Sigmoid colon (tissue), 7 donors: Measurements from ENCODE around the gene C2orf49. TPM values are rescaled to one million over a fixed set of nuclear protein-coding genes. Genes with fewer than 3 reads are reported as not detected.

Source experiments
- DNase-seq: peaks from one replicate; pipeline ENCODE4 v3.0.0-alpha.2; 2019
- H3K27ac ChIP-seq, 4 donors: fragments of 200-600 bp; sonication (generic); one replicate each; pipeline ENCODE4 v1.5.1; 2016 to 2019; ENCODE audit warnings: mild to moderate bottlenecking in 1 of 4
- H3K27me3 ChIP-seq, 3 donors: fragments of 200-600 bp; sonication (generic); one replicate each; pipeline ENCODE4 v1.5.1; 2019; ENCODE audit warnings: mild to moderate bottlenecking in 1 of 3
- H3K36me3 ChIP-seq, 4 donors: fragments of 200-600 bp; sonication (generic); one replicate each; pipeline ENCODE4 v1.5.1; 2016 to 2019
- H3K4me1 ChIP-seq, 4 donors: fragments of 200-600 bp; sonication (generic); one replicate each; pipeline ENCODE4 v1.5.1; 2017 to 2019
- H3K4me3 ChIP-seq, 4 donors: fragments of 200-600 bp; sonication (generic); one replicate each; pipeline ENCODE4 v1.5.1; 2017 to 2019; ENCODE audit warnings: mild to moderate bottlenecking in 2 of 4, moderate library complexity in 1 of 4
- H3K9me3 ChIP-seq, 4 donors: fragments of 200-600 bp in 3 of 4; sonication (generic) in 3 of 4; one replicate each; pipeline versions ENCODE4 v1.5.1 to v1.6.1; 2013 to 2019
- EP300 ChIP-seq, 4 donors: sonication (generic); formaldehyde crosslinking; IDR thresholded peaks; one replicate each; pipeline ENCODE4 v1.6.1; 2017; ENCODE audit warnings: antibody characterized with exemption in 4 of 4
- POLR2A ChIP-seq, 2 donors: fragments of 450-650 bp; IDR thresholded peaks; one replicate each; pipeline ENCODE4 v1.6.1; 2016; ENCODE audit warnings: antibody characterized with exemption in 2 of 2, mild to moderate bottlenecking in 2 of 2, moderate library complexity in 2 of 2
- POLR2AphosphoS5 ChIP-seq, 4 donors: sonication (generic); formaldehyde crosslinking; IDR thresholded peaks; one replicate each; pipeline ENCODE4 v1.6.1; 2017; ENCODE audit warnings: antibody characterized with exemption in 4 of 4
- WGBS, 2 donors: extraction: QIAGEN DNeasy Blood & Tissue Kit; methylation state at CpG; one replicate each; pipeline ENCODE4 v1.1.7; 2013; 5-methylcytosine and 5-hydroxymethylcytosine counted together
- intact Hi-C: fragments of 100-400 bp; cut with DNase I; formaldehyde crosslinking; loops from one replicate; pipeline ENCODE4 v1.15.1; 2023
- polyA plus RNA-seq, 3 donors: library from polyadenylated mRNA; stranded (reverse); fragments of 200-250 nt; gene quantifications; one replicate each; pipeline ENCODE4 v1.2.3, GENCODE V29; 2013
- total RNA-seq, 4 donors: library from RNA; depleted of rRNA; stranded (reverse); fragments of >200 nt; gene quantifications; one replicate each; pipeline ENCODE4 v1.1.0, GENCODE V29; 2016
- TF ChIP-seq, protein P1 (sequence below), 4 experiments: fragments of 450-650 bp in 3 of 4; fragments of 200-600 bp in 1 of 4; IDR thresholded peaks; one replicate each; pipeline ENCODE4 v1.5.1; 2016 to 2019; ENCODE audit warnings: antibody characterized with exemption in 4 of 4, mild to moderate bottlenecking in 3 of 4, moderate library complexity in 2 of 4
- donor health status: healthy with polysubstance abuse.
- donor health status: Bipolar disorder and iron deficiency.
- donor health status: healthy.

Gene C2orf49
- total and polyA plus RNA-seq, 7 donors, result 8.3 to 22.5 (median 15.7) TPM

DNA sequence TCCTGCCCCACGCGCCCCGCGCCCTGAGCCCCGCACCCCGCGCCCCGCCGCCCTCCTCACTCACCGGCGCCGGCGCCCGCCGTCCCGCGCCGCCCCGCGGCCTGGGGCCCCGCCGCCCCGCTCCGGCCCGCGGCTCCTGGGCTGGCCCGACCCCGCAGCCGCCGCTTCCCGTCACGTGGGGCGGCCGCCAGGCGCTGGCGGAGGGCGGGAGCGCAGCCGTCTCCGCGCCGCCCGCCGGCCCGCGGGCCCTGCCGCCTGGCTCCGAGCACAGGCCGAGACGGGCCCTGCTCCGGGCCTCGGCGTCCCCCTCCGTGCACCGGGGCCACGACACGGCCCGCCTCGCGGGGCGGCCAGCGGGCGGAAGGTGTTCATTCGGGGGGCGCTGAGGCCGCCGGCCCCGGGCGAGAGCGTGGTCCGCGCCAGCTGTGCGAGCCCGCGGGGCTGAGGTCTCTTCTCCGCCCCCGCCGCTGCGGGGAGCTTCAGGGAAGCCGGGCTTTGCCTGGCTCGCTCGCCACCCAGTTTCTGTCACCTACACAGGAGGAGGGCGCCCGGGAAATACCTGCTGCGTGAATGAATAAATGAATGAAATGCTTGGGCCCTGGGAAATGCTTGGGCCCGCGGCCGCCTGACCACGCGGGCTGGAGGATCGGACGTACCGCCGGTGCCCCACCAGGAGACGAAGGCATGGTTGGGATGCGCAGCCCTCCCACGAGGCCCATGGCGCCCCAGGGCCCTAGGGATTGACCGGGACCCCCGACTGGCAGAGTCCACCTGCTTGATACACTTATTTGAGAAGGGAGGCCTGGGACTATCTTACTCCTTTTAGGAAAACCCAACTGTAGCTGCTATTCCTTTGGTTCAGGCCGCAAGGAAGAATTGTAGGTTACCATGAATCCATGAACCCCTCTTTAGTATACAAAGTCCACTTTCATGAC, 7.5 kb upstream of the C2orf49 start, which contains the start of gene TGFBRAP1:
TSS of gene TGFBRAP1 (minus strand) at position 175 of the 935 bp plus-strand sequence. CDS start 21,434 bp downstream, outside the sequence.
- Histone ChIP-seq H3K4me1 (peaks cover 0 to 29% (median 19%) of the 10 kb centered on the region in 4 donors), H3K4me3 (peak within 1 kb of the TSS; percentile 49 to 80 (median 74)), H3K9me3 (no peaks in the 10 kb centered on the region), H3K27me3 (no peaks in the 10 kb centered on the region), H3K36me3 (peaks cover 0 to 8% (median 0%) of the 10 kb centered on the region in 4 donors), H3K27ac (peak within 1 kb of the TSS; percentile 83 to 91 (median 87))
- peak; percentile 74 for DNase-seq
- 2% methylated on average over 101 of the region's 101 CpGs for WGBS, 2 donors
- intact Hi-C loops, result no loop called here
- TF ChIP-seq POLR2AphosphoS5 (IDR thresholded peaks at IDR 0.05) (no peak), POLR2A (IDR thresholded peaks at IDR 0.05) (no peak), EP300 (IDR thresholded peaks at IDR 0.05) (no peak)
- TF ChIP-seq, protein P1, sequence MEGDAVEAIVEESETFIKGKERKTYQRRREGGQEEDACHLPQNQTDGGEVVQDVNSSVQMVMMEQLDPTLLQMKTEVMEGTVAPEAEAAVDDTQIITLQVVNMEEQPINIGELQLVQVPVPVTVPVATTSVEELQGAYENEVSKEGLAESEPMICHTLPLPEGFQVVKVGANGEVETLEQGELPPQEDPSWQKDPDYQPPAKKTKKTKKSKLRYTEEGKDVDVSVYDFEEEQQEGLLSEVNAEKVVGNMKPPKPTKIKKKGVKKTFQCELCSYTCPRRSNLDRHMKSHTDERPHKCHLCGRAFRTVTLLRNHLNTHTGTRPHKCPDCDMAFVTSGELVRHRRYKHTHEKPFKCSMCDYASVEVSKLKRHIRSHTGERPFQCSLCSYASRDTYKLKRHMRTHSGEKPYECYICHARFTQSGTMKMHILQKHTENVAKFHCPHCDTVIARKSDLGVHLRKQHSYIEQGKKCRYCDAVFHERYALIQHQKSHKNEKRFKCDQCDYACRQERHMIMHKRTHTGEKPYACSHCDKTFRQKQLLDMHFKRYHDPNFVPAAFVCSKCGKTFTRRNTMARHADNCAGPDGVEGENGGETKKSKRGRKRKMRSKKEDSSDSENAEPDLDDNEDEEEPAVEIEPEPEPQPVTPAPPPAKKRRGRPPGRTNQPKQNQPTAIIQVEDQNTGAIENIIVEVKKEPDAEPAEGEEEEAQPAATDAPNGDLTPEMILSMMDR (IDR thresholded peaks at IDR 0.05), result no peak

DNA sequence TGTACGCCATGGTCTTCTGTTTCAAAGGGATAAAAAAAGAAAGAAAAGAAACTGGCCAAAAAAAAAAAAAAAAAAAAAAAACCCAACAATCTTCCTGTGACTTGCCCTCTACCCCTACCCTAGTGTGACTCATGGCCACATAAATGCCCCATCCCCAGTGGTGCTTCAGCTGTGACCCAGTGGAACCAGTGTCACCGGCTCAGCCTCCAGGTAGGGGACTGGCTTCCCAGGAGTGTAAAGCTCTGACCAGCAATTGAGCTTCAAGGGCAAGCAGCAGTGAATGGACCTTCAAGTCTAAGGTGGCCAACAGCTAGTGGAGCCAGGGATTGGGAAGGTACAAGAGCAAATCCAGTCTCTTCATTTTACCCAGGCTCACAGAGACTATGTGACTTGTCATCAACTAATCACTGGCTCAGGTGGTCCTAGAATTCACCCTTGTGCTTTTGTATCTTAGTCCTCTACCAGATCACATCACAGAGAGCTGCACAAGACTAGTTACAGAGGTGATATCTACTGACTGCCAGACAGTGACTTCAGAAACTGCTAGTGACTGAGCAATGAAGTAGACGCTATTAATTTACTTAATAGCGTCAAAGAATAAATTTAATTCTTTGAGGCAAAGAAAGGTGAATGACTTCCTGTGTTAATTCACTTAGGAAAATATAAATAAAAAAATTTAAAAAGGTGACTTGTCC, 6.5 kb upstream of the C2orf49 start:
- TF ChIP-seq POLR2AphosphoS5 (IDR thresholded peaks at IDR 0.05), result no peak
- no peak for TF ChIP-seq EP300 (IDR thresholded peaks at IDR 0.05)
- TF ChIP-seq POLR2A (IDR thresholded peaks at IDR 0.05), result no peak
- TF ChIP-seq, protein P1 (IDR thresholded peaks at IDR 0.05), result no peak
- Histone ChIP-seq H3K4me1 (peaks cover 0 to 29% (median 19%) of the 10 kb centered on the region in 4 donors), H3K9me3 (no peaks in the 10 kb centered on the region), H3K36me3 (peaks cover 0 to 8% (median 0%) of the 10 kb centered on the region in 4 donors), H3K4me3 (no peak overlapping the region), H3K27ac (peak overlapping the region; percentile 83 to 91 (median 87)), H3K27me3 (no peaks in the 10 kb centered on the region)
- DNase-seq, result no peak
- WGBS, 2 donors, result 94 to 97% methylated on average over 4 of the region's 4 CpGs
- intact Hi-C loops, result no loop called here

DNA sequence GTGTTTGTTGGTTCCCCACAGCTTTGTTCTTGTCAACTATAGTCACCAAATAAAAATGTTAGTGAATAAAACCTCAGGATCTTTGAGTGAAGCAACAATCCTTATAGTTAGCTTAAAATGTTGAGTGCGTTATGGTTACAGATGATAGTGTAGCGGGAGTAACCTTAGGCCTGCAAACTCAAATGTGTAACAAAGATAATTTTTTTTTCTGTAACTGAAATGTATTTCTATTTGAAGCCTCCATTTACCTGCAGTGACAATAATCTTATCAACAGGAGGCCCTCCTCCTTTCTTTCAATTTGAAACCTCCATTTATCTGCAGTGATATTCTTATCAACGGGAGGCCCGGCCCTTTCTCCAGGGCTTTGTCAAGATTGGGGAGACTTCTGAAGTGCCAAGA, 3.1 kb upstream of the C2orf49 start:
- H3K4me3 ChIP-seq, result no peak overlapping the region
- 96 to 97% methylated on average over 4 of the region's 4 CpGs for WGBS, 2 donors
- H3K27me3 ChIP-seq, result no peaks in the 10 kb centered on the region
- H3K9me3 ChIP-seq, result no peaks in the 10 kb centered on the region
- intact Hi-C loops, result no loop called here
- H3K4me1 ChIP-seq, result peaks cover 0 to 33% (median 22%) of the 10 kb centered on the region in 4 donors
- TF ChIP-seq POLR2AphosphoS5 (IDR thresholded peaks at IDR 0.05), result no peak
- no peak for TF ChIP-seq POLR2A (IDR thresholded peaks at IDR 0.05)
- TF ChIP-seq, protein P1 (IDR thresholded peaks at IDR 0.05), result no peak
- no peak for TF ChIP-seq EP300 (IDR thresholded peaks at IDR 0.05)
- peaks cover 0 to 8% (median 0%) of the 10 kb centered on the region in 4 donors for H3K36me3 ChIP-seq
- DNase-seq, result no peak
- H3K27ac ChIP-seq, result no peak overlapping the region

DNA sequence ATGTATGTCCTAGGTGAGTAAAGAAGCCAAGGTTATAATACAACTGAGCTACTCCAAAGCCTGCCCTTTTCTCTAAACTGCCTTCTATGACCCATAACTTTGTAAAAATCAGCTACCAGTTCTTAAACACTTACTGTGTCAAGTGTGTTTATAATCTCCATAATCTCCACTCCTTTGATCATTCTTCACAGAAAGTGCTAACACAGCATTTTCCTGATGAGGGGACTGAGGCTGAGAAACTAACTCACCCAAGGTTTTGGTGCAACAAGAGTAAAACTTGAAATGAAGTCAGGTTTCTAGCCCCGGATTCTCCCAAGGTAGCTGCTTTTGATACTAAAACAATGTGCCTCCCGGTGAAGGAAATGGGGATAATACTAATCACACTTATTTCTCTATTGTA, 1.9 kb upstream of the C2orf49 start:
- Histone ChIP-seq H3K4me3 (no peak overlapping the region), H3K4me1 (peaks cover 0 to 30% (median 18%) of the 10 kb centered on the region in 4 donors), H3K9me3 (no peaks in the 10 kb centered on the region), H3K27me3 (no peaks in the 10 kb centered on the region), H3K36me3 (peaks cover 0 to 16% (median 2%) of the 10 kb centered on the region in 4 donors), H3K27ac (no peak overlapping the region)
- 92 to 95% methylated on average over 2 of the region's 2 CpGs for WGBS, 2 donors
- no peak for DNase-seq
- TF ChIP-seq EP300 (IDR thresholded peaks at IDR 0.05), result no peak
- no peak for TF ChIP-seq POLR2AphosphoS5 (IDR thresholded peaks at IDR 0.05)
- TF ChIP-seq, protein P1 (IDR thresholded peaks at IDR 0.05), result no peak
- no peak for TF ChIP-seq POLR2A (IDR thresholded peaks at IDR 0.05)
- intact Hi-C loops, result no loop called here
